Right lung (tissue), 5 donors: ENCODE data around the gene CTIF. TPM values are rescaled to one million over a fixed set of nuclear protein-coding genes. Genes with fewer than 3 reads are reported as not detected.

Experiments
- DNase-seq, 2 donors: peaks; one replicate each; pipeline ENCODE4 v3.0.0-alpha.2; 2013
- polyA plus RNA-seq, 5 donors: library from polyadenylated mRNA; unstranded; fragments of 120-200 nt; gene quantifications; one replicate each; pipeline versions ENCODE4 v1.2.1 to v1.2.3, GENCODE V29; 2013; ENCODE audit warnings: inconsistent platforms in 1 of 5, low replicate concordance in 1 of 5; ENCODE audit not compliant: insufficient read length in 5 of 5, insufficient read depth in 1 of 5

The CTIF gene
- polyA plus RNA-seq, 5 donors = 21.9 to 37.3 (median 32.3) TPM

DNA sequence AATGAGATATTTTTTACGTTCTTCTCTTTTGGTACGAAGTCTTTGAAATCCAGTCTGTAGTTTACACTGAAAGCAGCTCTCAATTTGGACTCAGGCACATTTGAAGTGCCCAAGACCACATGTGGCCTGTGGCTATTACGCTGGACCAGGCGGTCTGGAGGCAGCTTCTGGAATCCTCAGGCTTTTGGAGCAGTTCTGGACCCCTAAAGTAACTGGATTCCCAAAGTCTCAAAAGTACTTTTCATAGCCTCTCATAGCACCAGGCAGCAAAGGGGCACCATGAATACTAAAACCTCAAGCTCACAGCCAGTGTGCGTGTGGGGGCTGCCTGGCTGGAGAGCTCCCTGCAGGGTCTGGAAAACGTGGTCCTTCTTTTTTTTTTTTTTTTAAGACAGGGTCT lies 293.0 kb downstream of the CTIF start:
- DNase-seq = no peak

DNA sequence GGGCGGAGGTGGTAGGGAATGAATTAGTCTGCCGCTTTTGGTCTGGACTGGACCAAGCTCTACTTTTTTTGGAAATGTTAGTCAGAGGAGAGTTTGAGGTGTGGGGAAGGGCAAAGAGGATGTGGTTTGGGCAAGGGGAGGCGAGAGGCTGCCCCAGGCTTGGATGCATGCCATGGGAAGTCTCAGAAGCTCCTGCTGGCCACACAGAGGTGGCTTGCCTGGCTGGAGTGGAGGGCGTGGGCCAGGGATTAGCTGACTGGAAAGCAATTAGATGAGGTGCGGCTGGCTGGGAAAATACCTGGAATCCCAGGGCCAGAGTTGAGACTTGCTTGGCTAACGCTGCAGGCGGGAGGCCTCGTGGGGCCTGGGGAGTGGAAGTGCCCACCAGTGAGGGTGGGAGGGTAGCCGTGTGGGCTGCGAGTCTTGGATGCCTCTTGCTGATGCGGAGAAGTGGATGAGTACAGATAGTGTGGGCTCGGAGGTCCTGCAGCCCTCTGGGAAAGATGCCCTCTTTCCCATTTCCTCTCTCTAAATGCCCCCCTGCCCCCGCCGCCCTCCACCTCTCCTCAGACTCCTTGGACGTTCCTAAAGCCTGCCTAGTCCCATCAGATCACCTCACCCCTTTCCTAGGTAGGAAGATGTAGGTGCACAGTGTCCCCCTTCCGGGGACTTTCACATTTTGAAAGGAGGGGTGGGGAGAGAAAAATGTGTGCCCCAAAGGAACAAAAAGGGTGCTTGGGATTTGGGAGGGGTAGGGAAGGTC lies 294.3 kb downstream of the CTIF start:
- DNase-seq = no peak

DNA sequence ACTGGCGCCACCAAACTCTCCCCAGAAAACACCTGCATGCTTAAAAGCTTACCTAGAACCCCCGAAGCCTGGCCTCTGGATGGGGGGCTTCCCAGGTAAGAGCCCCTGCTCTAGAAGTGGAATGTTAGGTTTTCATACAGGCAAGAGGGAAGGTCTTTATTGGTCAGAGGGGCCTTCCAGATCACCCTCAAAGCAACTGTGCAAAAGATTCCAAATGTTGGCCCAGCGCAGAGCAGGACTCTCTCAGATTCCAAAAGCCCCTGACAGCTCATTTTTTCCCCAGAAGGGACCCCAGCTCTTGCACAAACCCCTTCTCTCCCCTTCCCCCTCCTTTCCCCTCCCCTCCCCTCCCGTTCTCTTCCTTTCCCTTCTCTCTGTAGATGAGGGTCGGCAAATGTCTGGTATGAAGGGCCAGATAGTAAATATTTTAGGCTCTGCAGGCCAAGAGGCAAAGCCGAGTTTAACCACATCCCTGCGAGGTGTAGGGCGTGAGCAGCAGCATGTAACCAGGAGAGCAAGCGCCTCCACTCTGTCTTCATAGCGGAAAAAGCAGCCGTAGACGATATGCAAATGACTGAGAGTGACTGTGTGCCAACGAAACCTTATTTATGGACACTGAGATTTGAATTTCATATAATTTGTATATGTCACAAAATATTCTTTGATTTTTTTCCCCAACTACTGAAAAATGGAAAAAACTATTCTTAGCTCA lies 295.0 kb downstream of the CTIF start:
- DNase-seq = peak in 1 of 2 donors; percentile 26

DNA sequence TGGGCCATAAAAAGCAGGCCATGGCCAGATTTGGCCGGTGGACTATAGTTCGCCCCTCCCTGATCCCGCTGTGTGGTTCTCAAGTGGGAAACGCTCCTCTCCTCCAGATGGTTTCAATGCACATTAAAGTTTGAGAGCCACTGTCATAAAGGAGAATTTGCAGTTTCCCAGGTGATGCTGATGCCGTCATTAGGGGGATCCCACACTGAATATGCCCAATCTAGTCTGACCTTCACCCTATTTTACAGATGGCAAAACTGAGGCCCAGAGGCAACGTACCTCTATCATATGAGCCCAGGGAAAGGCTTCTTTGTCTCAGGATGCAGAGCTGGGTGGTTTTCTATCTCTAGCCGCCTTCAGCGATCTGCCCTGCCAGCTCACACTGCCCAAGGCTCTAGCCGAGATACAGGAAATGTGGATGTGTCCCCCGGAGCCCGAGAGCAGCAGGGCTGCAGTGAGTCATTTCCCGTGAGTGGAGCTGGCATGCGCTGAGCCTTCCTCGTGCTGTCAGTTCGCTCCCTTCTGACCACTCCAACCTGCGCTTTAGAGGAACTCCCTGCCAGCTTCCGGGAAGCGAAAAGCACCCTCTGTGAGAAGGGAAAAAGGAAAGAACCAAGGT lies 295.7 kb downstream of the CTIF start:
- DNase-seq = no peak

DNA sequence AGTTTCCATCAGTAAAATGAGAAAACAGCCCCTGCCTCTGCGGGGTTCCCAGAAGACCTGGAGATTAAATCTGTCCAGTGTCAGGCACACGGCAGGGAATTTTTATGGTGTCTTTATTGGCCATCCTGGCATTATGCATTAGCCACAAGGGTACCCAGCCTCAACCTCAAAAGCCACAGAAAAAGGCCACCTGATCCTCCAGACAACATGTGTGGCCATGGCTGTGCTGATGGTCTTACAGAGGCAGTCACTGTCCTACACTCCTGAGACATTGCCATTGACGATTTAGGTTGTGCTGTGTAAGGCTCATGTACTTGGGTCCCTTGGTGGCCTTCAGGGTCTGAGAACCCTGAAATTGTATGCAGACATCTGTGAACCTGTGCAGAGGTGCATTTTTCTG lies 296.3 kb downstream of the CTIF start:
- no peak for DNase-seq

DNA sequence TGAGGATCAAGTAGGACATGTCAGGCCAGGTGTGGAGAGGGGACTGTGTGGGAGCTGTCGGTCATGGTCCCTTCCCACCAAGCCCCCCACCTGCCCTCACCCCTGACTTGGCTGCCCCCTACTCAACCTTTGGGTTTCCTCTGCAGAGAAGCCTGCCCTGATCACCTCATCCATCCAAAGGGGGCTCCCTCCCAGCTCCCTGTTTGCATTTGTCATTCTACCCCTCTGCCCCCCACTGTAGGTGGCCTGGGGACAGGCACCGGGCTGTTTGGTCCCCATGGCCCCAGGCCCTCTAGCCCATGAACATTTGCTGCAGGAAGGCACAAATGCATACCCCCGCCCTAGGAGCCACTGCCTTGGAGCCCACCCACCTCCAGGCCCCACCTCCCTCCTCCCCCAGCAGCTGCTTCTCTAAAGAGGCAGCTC lies 296.9 kb downstream of the CTIF start:
- DNase-seq = no peak

DNA sequence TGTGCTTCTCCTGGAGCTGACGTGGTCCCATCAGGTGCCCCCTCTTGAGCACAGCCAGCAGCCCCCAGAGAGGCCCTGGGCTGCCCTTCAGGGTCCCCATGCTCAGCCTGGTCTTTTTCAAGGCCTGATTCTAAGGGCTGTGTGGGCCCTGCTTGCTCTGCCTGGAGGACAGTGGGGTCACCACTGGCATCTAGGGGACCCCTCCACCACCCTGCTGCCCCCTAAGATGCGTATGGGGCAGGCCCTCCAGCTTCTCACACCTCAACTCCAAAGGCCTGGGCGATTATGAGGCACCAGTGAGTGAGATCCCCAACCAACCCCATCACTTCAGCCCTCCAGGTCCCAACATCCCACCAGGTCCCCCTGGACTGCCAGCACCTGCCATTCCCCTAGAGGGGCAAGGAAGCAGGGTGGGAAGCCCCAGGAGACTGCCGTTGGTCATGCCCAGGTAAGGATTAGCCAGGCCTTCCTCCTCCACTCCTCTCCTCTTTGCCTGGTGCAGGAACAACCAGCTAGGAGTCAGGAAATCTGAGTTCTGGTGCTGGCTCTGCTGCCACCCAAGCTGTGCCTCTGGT lies 297.5 kb downstream of the CTIF start:
- no peak for DNase-seq

DNA sequence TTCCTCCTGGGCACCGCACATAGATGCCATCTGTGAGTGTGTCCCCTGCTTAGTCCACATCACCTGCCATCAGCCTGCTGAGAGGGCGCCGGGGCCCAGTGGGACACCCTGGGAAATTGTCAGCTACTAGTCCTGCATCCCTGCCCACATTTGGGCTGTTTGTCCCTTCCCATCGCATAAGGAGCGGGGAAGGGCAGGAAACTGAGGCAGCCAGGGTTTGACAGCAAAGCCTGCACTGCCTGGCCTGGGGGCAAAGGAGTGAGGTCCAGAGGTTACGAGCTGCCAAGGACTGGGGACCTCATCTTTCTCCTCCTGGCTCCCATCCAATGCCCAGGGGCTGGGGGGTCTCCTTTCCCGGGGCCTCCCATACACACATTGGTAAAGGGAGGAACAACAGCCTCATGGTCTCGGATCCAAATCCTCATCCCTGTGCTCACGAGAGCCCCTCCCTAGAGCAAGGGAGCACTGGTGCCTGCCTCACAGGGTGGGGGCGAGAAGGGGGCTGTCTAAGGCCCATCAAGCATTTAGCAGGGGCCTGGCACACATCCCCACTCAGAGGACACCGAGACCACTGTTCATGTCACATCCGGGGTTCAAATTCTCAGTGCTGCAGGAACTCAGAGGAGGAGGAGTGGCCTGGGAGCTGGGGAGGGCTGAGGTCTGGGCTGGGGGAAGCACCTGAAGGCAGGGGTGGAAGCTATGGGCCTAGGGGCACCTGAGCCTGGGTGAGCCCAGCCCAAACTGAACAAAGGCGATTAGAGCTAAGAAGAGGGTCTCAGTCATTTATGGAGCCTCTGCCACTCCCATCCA lies 298.2 kb downstream of the CTIF start:
- no peak for DNase-seq

DNA sequence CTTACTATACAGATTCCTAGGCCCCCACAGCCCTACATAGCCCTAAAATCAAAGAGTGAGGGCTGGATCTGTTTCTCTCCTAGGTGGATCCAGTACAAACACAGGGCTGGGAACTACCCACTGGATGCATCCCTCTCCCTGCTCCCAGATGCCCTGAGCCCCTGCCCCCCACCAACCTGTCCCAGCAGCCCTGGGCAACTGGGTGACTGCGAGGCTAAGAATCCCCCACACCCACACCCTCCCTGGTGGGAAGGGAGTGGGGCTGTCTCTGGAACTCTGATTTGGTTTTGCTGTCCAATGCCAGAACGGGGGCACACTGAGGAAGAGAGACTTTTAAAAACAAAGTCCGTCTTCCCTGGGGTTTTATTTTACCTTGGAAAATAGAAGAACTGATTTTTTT lies 298.8 kb downstream of the CTIF start:
- no peak for DNase-seq

DNA sequence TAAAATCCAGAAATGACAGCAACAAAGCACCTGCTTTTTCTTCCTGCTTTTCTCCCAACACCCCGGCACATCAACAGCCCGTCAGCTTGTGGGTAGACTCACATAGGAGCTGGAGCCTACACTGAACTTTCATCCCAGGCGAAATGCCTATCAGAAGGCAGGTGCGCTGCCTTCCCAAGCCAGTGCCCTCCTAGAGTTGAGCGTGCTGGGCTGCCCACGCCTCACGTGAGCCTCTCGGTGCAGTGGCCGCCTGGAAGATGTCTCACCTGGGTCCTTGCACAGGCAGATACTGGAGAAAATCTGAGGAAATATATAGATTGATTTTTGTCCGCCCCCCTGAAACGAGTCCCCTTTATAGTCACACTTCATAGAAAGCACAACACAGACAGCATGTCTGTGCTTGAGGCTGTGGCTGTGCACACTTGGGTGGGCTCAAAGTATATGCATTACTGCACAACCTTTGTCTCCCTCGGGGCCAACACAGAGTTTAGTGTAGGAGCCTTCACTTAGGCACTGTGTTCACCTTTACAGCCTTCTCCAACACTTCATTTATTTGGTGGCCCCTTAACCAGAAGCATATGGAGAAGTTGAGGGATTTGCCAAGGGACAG lies 299.4 kb downstream of the CTIF start:
- no peak for DNase-seq

DNA sequence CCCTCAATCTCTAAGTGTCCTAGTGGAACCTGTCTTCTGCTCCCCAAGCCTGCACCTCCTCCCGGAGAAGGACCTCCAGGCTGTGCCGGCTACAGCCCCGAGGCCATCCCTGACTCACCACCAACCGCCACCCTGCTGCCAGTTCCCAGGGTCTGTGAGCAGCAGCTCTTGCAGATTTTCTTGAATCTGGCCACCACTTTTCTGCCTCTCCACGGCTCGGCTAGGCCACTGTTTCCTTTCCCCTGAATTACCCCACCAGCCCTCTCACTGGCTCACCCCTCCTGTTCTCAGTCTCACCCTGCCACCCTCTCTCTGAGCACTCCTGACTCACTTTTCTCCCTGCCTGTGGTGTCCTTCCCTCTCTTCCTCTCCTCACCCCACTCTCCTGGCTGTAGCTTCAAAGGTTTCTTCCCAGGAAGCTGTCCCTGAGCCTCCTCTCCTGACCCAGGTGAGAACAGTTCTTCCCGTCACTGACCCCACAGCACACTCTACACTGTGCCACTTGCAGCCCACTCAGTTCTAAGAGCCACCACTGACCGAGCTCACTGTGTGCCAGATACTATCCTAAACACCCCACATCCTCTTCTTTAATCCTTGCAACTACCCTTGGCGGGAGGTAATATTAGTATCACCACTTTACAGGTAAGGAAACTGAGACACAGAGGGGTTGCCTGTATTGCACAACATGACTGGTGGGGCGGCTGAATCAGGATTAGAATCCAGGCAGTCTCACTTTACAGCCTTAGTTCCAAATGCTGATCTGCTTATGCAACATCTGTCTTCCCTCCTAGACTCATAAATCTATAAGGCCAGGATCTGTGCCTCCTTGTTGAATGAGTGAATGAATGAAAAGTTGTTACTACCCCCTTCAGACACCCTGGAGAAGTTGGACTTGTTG lies 300.3 kb downstream of the CTIF start:
- no peak for DNase-seq

DNA sequence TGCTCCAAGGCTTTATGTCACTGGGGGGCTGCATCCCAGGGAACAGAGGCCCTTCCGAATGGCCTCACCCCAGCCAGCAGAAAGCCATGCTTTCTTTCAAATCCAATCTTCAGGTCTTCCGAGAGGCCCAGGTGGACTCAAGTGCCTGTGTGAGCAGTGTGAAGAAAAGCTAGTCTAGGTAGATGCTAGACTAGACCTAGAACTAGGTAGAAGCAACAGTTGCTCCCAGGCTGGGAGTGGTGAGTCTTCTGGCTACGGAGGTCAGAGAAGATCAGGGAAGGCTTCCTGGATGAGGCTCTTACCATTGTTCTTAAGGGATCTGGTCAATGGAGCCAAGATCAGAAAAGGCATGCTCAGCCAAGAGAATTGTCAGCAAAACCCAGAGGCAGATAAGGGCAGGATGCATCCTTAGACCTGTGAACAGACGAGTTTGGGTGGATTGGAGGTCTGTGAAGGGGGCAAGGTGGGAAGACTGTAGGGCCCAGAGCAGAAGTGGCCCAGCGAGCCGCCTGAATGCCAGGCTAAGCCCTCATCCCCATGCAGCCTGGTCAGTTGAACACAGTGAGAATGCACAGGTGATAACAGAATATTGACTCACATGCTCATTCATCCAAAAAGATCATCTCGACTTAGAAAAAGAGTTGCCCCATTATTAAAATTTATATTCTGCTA lies 301.1 kb downstream of the CTIF start:
- DNase-seq = no peak

DNA sequence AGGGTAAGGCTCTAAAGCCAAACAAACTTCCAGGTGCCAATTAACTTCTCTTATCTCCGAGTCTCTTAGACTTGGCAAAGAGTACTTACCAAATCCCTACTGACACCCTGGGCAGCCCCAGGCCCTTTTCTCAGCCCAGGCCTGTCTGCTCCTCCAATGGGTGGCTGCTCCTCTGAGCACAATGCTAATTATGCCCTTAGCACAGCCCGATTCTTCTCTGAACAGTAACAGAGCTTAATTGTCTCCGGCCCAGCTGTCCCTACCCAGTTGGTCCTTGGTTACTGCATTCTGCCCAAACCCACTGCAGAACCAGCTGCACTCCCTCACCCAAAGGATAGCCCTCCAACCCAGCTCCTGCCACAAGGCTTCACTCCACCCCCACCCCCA lies 301.7 kb downstream of the CTIF start:
- no peak for DNase-seq

DNA sequence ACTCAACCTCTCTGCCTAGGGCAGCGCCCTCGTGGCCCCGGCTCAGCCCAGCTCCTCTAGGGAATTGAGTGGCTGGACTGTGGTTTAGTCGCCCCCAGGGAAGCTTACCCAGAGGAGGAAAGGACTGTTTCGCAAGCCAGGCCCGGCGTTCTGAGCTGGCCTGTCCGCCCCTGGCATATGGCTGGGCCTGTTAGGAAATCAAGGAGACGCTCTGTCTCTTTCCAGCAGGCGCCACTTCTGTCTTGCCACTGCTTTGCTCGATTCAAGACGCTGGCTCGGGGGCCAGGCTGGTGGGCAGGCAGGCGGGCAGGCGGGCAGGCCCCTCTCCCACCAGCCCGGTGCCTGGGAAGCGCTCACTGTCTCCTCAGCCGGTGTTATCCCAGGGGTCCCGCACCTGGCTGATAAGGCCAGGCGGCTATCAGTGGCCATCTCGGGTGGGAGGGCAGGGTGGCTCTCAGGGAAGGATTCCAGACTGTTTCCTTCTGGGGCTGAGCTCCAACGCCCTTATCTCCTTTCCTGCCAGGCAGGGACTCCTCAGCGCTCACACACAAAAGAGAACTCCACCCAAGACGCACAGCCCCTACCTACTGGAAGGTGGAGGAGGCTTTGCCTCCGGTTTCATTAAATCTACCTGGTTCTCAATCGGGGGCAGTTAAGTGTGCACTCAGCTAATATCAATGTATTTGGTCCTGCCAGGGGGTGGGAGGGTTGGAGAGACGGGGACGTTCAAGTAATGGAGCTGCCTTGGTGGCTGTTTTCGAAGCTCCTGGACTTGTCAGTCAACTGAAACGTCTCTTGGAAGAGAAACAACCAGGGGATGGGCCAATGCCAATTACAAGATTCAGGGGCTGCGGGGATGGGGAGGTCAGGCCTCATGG lies 302.8 kb downstream of the CTIF start:
- DNase-seq = peak; percentile 38 to 52

DNA sequence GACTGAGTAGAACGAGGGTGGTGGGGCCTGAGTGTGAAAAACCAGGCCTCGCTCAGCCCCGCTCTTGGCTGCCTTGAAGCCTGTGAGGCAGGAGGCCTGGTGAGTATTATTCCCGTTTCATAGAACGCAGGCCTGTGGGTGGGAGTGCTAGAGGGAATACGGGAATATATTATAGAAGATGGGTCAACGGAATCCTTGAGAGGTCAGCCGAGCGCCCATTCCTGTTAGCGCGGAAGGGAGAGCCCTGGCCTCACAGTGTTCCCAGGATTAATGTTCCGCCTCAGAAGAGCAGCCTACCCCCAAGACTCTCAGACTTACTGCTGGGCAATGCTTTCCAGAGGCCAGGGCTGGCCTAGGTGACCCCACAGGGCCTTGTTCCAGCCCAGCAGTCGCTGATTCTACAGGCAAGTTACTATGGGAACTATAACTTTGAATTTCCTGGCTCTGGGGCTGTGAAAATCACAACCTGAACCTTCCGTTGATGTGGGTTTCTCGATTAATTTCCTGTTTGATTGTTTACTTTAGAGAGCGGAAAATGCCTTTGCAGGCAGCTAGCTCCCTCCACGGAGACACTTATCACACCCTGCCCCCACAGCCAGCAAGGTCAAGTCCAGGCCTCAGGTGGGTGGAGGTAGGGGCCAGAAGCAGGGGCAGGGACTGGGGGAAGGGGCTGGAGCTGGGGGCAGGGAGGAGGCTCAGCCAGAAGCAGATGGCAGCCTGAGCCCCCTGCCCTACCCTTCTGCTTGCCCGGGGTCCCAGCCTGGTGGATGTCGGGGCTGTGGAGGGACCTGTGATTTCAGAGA lies 303.6 kb downstream of the CTIF start:
- peak; percentile 45 to 60 for DNase-seq

DNA sequence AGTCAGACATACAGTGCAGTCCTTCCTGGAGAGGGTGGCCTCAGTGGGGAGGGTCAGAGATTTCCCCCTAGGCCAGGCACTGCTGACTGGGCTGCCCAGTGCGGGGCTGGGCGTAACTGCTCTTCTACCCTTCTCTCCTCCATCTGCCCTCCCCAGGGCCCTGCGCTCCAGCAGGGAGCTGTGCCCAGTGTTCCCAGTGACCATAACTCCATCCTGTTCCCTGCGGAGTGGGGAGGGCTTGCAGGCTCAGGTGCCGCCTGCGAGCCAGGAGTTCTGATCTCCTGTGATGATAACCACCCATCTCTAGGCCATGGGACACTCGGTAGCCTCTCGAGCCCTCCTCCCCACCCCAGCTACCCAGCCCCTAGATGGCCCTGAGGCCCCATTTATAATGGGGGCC lies 304.3 kb downstream of the CTIF start:
- no peak for DNase-seq

DNA sequence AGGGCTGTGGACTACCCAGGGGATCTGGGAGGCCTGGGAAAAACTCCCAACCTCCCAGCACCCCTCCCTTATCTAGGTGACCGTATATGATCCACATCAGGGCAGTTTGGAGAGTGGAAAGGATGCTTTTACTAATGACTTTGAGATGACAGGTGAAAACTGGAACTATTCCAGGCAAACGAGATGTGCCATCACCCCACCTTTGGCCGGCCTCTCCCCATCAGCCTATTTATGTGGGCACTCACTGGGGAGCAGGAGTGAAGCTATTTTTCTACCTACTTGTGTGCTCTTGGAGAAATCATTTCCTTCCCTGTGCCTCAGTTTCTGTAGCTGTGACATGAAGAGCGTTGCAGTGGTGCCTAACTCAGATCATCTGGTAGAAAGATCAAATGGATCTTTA lies 304.8 kb downstream of the CTIF start:
- DNase-seq = no peak

DNA sequence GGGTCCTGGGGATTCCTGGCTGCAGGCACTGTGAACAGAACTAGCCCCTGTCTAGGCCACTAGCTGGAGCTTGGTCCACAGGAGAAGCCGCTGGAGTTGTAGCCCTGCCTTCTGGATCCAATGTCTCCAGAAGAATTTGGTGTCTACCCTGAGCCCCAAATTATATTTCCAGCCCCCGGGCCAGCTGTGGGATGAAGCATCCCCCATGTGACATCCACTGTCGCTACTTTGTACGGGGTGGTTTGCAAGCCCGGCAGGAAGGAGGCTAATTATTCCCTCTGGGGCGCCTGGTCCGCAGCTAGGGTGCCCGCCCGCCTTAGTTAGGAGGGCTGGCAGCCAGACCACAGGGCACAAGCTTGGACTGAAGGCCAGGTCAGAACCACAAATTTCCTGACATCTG lies 305.4 kb downstream of the CTIF start:
- no peak for DNase-seq
